ENCODE results near the gene MICB.
A peak's percentile ranks its signal among the peaks of the same experiment; 100 is the strongest.
"Not testable (repeated sequence)": the region's sequence is repeated elsewhere in the genome, so short reads cannot be mapped to it uniquely, and the experiment has no call there.

MICB gene

DNA sequence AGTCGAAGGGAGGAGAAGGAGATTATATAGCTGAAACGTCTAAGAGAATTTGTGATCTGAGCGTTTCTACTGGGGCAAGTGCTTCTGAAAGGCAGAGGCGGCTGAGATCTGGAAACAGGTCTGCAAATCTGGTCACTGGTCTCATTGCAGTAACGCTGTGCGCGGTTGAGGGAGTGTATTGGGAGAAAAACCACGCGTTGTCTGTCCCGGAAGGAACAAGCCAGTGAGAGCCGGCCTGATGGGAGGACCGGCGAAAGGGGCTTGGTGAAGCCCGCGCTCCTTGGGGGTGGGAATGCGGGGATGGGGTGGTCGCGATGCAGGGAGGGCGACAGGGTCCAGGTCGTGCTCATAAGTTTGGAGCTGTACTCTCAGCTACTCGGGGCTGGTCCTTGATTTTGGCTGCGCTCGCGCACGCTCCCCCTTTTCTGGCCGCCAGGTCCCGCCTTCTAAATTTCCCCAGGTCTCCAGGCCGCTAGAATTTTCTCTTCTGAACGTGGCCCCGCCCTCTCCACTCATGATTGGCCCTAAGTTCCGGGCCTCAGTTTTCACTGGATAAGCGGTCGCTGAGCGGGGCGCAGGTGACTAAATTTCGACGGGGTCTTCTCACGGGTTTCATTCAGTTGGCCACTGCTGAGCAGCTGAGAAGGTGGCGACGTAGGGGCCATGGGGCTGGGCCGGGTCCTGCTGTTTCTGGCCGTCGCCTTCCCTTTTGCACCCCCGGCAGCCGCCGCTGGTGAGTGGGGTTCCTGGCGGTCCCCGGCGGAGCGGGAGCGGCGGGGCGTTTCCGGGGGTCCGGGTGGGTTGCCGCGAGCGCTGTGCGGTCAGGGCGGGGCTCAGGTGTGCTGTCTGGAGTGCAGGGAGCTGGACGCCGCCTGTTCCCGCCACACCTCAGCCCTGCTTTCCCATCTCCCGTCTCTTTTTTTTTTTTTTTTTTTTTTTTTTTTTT is at the start of gene MICB:
MICB (plus strand) TSS at position 615 of the 946 bp plus-strand sequence; CDS start at position 664, 49 bp downstream.
- peak; percentile 67 for DNase-seq (ENCODE audit: low spot score)

DNA sequence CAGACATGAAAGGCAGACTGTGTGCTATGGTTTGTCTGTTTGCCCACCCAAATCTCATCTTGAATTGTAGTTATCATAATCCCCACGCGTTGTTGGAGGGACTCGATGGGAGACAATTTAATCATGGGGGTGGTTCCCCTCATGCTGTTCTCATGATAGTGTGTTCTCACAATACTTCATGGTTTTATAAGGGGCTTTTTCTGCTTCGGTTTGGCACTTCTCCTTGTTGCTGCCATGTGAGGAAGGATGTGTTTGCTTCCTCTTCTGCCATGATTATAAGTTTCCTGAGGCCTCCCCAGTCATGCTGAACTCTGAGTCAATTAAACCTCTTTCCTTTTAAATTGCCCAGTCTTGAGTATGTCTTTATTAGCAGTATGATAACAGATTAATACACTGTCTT is 47.2 kb upstream of the MICB start:
- DNase-seq (ENCODE audit: low spot score), result no peak

DNA sequence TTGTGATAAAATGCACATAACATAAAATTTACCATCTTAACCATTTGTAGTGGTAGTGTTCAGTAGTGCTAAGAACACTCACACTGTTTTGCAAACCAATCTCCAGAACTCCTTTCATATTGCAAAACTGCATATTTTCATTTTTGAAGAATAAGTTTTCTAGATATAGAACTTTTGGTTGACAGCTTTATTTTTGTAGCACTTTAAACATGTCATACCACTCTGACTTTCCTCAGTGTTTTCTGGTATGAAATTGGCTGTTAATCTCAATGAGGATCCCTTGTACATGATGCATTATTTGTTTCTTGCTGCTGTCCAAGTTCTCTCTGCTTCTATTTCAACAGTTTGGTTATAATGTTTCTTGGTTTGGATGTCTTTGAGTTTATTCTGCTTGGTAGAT is 45.1 kb upstream of the MICB start:
- no peak for DNase-seq (ENCODE audit: low spot score)

DNA sequence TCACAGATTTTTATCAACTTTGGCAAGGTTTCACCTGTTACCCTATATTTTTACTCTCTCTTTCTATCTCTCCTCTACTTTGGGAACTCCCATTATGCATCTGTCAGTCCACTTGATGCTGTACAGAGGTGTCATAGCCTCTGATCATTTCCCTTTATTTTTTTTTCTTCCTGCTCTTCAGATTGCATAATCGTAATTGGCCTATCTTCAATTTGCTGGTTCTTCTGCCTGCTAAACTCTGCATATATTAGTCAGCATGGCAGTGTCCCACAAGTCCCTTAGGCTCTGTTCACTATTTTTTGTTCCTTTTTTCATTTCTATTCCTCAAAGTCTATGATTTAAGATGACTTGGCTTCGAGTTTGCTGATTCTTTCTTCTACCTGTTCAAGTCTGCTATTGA is 44.7 kb upstream of the MICB start:
- DNase-seq (ENCODE audit: low spot score), result no peak

DNA sequence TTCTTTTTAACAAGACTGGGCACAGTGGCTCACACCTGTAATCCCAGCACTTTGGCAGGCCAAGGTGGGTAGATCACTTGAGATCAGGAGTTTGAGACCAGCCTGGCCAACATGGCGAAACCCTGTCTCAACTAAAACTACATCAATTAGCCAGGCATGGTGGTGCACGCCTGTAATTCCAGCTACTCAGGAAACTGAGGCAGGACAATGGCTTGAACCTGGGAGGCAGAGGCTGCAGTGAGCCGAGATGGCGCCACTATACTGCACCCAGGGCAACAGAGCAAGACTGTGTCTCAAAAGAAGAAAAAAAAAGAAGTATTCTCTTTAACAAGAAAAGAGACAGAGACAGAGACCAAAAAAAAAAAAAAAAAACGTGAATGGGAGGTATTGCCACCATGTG is 38.1 kb upstream of the MICB start:
- DNase-seq (ENCODE audit: low spot score), result not testable (repeated sequence)

DNA sequence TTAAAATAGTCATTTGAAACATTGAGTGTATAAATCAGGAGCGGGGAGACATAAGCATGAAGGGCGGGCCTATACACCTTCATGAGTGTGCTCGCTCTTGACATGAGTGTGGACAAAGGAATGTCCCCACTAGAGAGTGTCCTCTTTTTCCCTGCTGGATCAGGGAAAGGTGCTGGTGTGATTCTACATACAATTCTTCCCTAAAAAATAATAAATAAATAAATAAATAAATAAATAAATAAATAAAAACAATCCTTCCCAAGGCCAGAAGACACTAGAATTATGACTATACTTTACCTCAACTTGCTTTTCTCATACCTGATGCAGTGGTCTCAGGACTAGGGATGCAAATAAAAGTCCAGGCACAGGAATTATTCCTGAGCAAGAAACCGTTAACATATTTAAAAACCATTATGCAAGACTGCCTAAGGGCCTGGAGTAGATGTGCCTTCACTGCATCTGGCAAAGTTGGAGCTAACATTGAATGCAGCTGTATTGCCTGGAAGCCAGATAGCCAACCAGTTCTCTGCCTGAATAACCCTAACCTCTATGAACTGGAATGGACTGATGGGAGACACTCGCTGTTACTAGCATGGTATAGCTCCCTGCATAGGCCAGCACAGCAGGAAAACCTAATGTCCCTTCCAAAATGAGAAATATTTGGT is 37.5 kb upstream of the MICB start:
- DNase-seq (ENCODE audit: low spot score), result no peak

DNA sequence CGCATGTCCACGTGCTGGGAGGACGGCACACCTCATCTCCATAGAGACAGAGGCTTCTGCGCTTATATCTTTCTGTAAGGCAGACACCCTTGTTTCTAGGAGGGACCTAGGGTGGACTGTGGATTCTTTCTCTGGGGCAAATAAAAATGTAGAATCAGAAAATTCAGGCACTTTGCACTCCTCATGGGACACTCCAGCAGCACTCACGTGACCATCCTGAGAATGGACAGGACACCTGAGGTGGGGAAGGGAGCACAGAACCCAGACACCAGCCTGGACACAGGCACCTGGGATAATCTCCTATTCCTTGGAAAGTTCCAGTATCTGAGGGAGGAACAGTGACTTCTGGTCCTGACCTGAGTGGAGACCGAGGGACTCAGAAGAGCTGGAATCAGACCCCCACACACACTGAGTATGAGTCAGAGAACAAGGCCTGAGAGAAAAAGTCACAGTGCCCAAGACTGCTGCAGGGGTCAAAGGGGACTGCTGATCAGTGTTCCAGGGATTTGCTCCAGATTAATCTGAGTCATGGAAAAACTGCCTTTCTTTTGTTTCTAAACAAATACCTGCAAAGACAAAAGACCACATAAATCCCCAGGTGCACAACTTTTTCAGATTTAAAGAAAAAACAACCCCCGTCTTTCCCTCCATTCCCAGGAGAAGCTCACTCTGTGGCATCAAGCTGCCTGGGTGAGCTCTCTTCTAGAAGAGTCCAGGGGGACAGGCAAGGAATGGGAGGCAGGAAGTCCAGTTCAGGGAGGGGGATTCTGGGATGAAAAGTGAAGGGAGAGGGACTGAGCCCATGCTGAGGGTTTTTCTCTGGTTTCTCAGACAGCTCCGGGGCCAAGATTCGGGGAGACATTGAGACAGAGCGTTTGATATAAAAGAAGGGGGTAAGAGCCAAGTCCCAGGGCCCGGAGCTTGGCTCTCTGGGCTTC is 35.6 kb upstream of the MICB start:
- DNase-seq (ENCODE audit: low spot score), result no peak

DNA sequence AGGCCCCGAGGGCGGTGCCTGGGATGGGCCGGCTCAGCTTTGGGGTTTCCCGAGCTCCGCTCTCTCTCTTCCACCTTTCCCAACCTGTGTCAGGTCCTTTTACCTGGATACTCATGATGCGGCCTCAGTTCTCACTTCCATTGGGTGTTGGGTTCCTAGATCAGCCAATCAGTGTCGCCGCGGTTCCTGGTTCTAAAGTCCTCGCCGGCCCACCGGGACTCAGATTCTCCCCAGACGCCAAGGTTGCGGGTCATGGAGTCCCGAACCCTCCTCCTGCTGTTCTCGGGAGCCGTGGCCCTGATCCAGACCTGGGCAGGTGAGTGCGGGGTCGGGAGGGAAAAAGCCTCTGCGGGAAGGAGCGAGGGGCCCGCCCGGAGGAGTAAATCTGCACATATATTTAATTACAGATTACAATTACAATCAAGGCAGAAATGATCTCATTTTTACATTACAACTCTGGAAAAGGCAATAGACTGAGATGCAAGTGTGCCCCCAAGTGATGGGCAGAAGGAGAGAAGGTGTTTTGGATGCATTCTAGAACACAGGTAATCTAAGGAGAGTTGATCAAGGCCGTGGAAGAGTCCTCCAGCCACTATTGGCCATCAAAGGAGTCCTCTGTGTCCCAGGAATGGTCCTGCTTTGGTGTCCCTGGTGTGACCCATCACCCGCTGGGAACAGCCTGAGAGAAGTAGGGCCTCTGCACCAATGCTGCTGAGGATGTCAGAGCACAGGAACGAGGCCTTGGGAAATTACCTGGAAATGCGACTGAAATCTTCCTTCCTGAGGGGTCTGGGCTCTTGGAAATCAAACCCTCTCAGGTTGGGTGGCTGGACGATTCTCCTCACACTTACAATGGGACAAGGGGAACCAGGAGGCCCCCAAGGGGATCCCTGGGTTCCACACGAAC is 34.7 kb upstream of the MICB start:
- no peak for DNase-seq (ENCODE audit: low spot score)

DNA sequence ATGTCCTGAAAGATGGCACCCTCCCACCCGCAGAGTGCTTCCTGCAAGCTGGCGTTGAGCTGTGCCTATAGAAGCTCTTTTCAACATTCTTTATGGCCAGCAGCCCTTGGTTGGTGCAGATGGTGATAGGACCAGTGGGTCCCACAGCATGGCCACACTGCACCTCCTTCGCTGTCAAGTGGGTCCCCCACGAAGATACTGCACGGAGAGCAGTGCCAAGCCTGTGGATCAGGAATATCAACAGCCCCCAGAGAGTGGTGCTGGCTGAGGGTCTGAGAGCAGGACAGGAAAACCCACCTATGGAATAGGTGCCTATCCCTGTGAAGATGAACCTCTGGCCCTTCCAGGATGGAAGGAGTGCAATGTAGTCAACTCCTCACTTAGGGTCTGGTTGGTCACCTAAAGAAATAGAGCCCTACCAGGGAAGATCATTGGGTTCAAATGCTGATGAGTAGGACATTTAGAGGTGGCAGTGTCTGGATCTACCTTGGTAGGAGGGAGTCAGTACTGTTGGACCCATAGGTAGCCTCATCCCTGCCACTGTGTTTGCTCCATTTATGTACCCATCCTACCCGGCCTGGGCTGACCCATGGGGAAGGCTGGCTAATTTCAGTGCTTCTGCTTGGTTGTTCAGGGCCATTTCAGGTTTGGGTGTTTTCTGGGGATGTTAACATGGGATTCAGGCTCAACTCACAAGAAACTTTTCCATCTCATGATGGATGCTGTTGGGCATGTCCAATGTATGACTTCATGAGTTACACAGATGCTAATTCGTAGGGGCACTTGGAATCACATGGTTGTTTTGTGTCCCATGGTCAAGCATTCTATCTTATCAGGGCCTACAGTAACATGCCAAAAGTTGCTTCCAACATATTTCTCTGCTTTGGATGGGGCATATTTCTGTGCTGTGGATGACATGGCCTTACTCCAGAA is 33.4 kb upstream of the MICB start:
- no peak for DNase-seq (ENCODE audit: low spot score)

DNA sequence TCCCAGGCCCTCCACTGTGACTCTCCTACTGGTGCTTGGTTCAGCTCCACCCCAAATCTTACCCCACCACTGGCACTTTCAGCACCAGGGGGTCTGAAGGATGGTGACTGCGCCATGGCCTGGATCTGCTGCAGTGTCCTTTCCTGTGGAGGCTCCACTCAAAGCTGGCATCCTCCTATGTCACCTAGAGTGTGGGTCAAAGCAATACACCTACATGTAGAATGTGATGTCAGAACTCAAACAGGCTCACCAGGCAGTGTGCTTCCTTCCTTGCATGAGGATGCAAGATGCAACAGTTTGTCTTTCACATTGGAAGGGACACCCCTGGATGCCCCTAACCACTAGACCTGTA is 32.8 kb upstream of the MICB start:
- no peak for DNase-seq (ENCODE audit: low spot score)

DNA sequence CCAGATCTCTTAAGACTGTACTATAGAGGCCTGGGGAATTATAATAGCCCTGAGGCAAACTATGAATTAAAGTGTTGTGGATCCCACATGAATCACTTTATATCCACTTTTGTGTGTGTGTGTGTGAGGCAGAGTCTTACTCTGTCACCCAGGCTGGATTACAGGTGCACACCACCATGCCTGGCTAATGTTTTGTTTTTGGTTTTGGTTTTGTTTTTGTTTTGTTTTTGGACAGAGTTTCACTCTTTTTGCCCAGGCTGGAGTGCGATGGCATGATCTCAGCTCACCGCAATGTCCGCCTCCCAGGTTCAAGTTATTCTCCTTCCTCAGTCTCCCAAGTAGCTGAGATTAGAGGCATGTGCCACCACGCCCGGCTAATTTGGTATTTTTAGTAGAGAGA is 32.2 kb upstream of the MICB start:
- DNase-seq (ENCODE audit: low spot score), result no peak

DNA sequence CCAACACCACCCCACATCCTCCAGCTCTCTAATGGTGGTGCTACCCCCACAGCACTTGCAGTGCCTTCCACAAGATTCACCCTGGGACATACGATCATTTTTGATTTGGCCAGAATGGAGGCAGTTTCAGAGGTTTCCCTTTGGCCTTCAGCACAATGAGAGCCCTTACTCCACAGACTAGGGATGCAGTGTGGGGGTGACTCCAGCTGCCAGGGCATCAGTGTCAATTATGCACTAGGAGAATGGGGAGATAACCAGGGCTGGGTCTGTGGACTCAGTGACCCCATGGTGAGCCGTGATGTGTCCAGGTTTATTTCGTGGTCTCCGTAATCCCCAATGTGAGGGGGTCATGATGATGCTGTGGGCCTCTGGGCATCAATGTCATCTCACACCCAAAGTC is 31.5 kb upstream of the MICB start:
- no peak for DNase-seq (ENCODE audit: low spot score)

DNA sequence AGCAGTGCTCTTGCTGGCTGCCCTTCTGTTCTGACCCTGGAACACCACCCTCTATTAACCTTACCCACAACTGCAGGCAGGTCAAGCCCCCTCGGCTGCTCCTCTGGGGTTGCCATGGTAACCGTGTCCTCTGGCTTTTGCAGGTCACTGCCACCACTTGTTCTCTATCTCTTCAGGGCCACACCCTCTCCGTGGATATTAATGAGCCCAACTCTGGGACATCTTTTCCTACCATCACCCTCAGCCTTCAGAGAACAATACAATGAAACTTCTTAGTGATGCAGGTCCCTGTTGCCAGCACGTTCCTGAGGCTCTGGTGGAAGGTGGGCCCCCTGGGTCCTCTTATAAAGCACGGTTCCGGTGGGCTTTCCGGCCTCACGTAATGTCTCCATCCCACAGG is 30.8 kb upstream of the MICB start:
- no peak for DNase-seq (ENCODE audit: low spot score)

DNA sequence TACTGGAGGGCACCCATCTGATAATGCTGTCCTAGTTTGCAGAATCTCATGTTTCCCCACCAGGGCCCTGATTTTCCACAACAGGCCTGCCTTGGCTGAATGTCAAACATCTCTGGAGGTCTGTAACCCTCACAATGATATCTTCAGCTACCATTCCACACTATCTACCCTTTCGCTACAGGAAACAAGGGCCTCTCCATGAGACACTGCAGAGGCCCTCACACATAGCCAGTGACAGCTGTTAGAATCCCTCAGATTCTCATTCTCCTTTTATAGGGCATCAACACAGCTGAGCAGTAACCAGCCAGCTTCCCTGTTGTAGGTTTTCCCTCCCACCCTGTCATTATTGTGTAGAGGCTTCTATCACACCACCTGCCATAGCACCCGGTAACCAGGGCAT is 29.6 kb upstream of the MICB start:
- no peak for DNase-seq (ENCODE audit: low spot score)

DNA sequence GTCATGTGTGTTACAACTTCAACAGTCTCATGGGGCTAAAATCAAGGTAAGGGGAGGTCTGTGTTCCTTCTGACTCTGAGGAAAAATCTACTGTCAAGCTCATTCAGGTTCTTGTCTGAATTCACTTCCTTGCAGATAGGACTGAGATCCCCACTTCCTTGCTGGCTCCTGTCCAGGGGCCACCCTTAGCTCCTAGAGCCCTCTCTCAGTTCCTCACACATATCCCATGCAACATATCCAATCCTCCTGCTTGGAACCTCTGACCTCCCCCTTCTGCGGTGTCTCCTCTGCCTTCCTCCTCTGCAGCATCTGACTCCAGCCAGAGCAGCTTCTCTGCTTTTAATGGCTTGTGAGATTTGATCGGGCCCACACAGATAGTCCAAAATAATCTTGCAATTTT is 27.1 kb upstream of the MICB start:
- DNase-seq (ENCODE audit: low spot score), result no peak

DNA sequence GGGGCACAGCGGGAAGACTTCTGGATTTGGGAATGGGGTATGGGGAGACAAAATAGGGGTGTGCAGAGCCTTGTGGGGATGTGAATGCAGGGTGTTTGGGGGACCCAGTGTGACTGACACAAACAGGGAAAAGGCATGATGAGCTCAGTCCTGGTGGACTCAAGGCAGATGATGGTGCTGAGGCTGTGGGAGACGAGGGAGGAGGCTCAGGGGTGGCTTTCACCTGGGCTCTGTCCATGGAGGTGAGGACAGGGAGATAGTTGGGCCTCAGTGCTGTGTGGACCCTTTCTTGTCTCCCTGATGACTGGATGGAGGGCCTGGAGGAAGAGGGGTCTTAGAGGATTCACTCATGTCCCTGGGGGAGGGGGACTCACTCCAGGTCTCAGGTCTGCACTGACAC is 26.2 kb upstream of the MICB start:
- no peak for DNase-seq (ENCODE audit: low spot score)

DNA sequence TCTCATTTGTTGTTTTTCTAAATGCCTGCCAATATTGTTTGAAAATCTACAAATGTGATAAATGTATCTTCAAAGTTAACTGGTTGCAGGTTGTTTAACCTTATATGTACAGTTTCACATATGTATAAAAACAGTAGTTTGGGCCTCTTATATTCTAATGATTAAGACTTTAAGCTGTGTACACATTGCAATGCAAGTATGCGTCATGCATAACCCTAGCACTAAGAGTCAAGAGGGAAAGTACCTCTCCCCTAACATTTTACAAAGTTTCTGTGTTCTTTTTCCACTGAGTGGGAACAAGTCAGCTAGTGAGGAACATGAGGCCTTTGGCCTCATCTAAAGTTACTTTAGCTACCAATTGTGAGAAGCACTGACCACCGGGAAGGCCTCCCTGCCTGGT is 25.7 kb upstream of the MICB start:
- DNase-seq (ENCODE audit: low spot score), result no peak

DNA sequence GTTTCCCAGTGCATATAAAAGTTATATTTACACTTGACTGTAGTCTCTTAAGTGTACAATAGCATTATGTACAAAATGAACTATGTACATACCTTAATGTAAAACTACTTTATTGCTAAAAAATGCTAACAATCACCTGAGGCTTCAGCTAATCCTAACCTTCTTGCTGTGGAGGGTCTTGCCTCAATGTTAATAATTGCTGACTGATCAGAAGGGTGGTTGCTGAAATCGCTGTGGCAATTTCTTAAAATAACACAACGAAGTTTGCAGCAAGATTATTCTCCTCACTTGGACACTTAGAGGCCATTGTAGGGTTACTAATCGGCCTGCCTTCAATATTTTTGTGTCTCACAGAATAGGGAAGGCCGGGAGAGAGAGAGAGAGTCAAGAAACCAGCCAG is 24.7 kb upstream of the MICB start:
- DNase-seq (ENCODE audit: low spot score), result no peak

DNA sequence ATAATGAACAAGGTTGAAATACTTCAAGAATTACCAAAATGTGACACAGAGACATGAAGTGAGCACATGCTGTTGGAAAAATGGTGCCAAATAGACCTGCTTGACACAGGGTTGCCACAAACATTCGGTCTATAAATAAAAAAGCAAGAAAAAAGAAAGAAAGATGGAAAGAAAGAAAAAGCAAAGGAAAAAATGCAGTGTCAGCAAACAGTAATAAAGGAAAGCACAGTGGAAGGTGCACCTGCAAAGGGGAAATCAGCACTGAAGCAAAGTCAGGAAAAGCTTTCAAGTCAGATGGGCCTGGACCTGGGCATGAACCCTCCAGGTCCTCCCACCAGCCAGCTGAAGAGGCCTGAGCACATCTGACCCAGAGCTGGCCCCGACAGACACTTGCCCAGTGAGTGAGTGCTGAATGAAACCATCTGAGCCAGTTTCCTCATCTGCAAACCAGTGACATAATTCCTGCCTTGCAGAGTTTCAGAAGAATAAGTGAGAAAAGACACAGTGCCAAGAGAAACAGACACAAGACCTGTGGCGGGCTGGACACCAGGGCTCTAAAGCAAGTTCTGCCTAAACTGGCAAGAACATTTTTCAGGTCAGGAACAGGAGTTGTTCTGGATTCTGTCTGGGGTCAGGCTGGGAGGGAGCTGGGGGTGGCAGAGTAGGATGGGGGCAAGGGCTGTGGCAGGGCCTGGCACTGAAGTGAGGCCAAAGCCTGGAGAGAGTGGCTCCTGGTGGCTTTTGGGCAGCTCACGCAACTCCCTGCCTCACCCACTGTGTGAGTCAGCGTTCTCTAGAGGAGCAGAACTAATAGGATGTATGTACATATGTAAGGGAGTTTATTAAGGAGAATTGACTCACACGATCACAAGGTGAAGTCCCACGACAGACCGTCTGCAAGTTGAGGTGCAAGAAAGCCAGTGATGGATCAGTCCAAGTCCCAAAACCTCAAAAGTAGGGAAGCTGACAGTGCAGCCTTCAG is 23.9 kb upstream of the MICB start:
- DNase-seq (ENCODE audit: low spot score), result no peak
